NCI-H226 (cell line): ENCODE data around the gene SPOCK3.
"Not testable (repeated sequence)": the region's sequence is repeated elsewhere in the genome, so short reads cannot be mapped to it uniquely, and the experiment has no call there.

Experiments used
- DNase-seq: peaks from one replicate; pipeline ENCODE4 v3.0.0-alpha.2; 2015

SPOCK3 gene

DNA sequence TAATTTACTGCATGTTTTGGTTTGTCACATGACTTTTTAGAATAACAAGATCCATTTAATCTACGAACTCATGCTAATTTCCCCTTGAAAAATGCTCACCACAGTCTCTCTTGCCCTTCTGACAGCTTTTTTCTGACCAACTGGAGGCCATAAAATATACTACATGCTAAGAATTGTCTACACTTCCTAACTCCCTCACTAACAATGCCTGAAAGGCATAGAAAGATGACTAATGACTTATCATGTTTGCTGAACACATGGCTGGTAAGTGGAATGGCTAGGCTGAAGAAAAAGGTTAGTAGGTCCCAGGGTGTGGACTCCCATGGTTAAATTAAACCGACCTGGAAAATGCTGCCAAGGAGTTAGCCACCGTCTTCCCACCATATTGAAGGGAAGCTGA lies 309.9 kb downstream of the SPOCK3 start:
- DNase-seq: peak; percentile 49

DNA sequence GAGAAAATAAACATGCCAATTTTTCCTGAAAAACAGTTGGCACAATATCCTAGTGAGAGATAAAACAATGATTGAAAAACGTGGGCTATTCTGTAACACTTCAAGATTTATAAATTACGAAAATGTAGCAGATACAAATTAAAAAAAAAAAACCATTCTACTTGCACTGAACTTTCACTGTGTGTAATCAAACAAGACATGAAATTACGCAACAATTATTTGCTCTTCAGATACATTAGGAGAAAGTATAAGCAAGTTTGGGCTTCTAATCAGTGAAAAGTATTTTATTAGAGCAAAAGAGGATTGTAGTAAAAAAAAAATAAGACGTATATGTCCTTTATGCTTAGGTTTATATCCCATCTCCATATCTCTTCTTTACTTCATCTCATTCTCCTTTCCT lies 320.4 kb downstream of the SPOCK3 start:
- no peak for DNase-seq

DNA sequence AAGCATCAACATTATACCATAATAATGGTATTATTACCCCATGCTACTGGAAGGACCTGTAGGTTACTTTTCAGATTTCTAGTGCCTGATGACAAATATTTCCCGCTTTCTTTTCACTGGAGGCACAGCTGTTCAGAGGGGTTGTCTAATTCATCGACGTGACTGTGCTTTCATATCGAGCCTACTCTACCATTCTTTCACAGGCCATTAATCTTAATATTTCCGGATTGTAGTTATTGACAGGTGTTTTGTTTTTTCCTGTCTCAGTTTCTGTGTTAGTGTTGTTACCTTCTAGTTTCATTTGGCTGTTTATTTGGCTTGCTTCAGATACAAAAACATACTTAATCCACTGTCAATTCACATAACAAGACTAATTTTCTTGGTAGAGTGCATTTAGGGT lies 330.9 kb downstream of the SPOCK3 start:
- DNase-seq: no peak

DNA sequence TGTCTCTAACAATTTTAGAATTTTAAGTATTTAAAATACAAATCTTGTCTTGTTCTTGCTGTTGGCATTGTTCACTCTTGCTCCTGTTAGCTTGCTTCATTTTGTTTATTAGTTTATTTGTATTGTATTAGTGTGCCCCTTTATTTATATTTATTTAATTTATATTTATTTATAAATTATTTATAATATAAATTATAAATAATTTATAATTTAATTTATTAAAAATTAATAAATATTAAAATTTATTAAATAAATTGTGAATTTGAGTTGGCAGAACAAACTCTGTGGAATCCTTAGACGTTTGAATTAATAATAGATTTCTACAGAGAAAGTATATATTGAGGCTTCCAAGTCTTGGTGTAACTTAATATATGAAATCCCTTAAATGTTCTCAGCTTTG lies 331.4 kb downstream of the SPOCK3 start:
- no peak for DNase-seq

DNA sequence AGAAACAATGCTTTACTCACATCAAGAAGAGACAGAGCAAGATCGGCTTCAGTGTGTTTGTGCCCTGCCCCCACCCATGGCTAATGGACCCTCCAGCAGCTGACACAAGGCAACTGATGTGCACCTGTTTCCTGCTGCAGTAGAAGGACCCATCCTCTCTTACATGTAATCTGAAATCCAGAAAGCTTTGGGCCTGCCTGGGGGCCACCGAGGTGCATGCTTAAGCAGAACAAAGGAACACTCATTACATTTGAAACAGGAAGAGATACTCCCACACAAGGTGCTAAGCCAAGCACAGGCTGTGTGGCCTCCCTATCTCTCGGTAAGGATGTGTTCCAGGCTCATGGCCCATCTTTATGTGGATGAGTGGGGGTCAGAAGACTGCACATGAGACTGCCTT lies 338.0 kb downstream of the SPOCK3 start:
- peak; percentile 72 for DNase-seq

DNA sequence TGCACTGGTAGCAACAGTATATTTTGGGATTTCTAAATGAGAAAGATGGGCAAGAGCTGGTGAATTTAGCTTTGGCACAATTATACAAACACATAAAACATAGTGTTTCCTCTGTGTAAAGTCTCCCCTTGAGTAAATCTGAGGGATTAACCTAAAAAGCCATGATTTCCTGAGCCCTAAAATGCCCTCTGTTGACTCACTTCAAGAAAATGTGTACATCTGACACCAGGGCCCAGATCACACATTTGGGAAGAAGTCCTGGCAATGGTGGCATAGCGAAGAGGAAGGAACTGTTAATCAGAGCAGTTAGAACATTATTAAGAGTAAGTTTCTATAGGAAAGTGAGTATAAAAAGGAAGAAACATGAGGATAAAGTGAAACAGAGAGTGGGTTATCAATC lies 338.5 kb downstream of the SPOCK3 start:
- no peak for DNase-seq

DNA sequence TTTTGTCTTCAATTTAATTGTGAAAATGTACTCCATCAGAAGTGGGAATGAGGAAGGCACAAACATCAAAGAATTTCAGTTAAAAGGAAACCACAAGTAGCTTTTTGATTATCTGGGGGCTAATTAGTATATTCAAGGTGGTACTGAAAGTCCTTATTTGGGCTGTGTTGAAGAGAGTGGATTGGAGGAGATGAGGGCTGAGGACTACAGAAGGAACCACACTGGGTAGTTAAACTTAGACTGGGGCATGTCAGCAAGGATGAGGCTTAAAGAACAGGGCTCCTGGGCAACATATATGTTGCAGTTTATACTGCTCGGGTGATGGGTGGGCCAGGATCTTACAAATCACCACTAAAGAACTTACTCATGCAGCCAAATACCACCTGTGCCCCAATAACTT lies 346.8 kb downstream of the SPOCK3 start:
- DNase-seq: no peak

DNA sequence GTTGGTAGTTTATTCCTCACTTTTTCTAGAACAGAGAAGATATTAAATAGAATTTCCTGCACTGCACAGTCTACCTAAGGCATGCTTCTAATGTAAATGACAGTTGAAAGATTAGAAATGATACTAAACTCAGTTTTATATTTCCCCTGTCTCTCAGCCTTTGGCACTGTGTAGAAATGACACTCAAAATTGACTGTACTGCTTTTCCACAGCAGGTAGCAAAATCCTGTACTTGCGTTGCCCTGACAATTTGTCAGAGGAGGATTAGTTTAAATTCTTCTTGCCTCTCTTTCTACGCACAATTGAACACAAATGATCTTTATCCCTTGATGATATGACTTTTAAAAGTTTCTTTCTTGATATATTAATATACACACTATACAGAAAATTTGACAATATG lies 347.6 kb downstream of the SPOCK3 start:
- DNase-seq: no peak

DNA sequence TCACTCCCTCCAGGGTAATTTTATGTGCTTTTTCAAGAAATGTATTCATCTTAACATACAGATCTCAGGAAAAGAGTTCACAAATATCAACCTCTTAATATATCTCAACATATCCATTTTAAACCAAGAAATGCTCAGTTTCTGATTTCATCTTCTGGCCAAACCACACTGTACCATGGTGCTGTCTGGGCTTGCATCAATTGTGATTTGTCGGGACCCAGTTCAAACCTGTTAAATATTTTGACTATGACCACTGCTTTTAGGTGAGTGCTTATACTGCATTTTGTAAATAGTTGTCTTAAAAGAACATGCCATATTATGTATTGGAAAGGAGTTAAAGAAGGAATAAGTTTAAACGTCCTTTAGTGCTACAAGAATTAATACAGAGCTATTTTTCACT lies 352.1 kb downstream of the SPOCK3 start:
- DNase-seq: no peak

DNA sequence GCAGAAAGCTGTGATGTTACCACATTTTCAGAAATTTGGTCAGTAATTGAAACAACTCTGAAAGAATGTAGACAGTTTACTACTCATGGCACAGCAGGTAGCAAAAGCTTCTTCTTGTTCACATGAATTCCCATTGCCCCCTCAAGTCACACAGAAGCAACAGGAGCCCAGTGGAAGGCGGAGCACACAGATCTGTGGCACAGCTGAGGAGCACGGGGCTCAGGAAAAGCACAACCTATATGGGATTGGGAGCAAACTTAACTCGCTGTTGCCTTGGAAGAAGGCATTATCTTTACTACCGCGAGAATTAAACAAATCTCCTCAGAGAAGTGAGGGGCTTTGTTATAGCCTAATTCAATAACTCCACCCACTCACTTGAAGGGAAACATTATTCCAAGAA lies 358.5 kb downstream of the SPOCK3 start:
- DNase-seq: no peak

DNA sequence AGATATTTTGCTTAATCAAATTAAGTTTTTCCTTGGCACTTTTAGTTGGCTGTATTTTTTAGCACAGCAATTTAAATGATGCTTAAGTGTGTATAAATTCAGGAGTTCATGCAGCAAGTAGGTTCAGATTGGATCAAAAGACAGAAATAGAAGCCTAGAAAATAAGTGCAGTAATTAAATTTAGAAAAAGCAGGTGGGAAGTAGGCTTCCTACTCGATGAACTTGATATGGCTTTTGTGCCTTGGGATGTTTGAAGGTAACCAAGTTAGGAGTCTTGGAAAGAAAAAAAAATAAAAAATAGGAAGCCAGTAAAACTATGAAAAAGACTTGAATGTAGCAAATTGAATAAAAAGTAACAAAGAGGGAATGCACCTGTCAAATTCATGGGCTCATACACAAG lies 372.3 kb downstream of the SPOCK3 start:
- DNase-seq: no peak

DNA sequence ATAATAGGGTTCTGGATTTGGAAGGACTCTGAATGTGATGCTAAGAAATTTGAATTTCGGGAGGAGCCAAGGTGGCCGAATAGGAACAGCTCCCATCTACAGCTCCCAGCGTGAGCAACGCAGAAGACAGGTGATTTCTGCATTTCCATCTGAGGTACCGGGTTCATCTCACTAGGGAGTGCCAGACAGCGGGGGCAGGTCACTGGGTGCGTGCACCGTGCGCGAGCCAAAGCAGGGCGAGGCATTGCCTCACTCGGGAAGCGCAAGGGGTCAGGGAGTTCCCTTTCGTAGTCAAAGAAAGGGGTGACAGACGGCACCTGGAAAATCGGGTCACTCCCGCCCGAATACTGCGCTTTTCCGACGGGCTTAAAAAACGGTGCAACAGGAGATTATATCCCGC lies 383.9 kb downstream of the SPOCK3 start:
- DNase-seq: not testable (repeated sequence)

DNA sequence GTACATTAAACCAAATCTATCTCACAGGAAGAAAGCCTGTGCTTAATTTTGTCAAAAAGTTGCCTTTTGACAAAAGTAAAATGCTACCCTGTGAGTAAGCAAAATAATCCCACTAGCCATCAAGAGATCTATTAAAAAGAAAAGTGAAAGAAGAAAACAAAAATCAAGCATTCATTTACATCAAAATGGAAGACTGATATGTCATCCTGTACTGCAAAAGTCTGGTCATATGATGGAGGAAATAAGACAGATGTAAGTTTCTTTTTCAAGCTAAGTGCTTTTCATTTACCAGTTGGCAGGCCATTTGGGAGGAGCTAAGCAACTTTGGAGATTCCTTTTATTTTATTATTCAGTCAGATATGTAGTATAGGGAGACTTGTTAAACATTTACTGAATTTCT lies 387.4 kb downstream of the SPOCK3 start:
- DNase-seq: no peak

DNA sequence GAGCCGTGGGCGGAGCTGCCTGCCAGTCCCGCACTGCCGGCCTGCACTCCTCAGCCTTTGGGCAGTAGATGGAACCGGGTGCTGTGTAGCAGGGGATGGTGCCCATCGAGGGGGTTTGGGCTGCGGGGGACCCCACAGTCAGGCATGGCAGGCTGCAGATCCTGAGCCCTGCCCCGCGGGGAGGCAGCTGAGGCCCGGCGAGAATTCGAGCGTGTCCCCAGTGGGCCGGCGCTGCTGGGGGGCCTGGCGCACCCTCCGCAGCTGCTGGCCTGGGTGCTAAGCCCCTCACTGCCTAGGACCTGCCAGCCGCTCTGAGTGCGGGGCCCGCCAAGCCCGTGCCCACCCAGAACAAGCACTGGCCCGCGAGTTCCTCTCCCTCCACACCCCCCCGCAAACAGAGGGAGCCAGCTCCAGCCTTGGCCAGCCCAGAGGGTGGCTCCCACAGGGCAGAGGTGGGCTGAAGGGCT lies 391.5 kb downstream of the SPOCK3 start:
- DNase-seq: no peak

DNA sequence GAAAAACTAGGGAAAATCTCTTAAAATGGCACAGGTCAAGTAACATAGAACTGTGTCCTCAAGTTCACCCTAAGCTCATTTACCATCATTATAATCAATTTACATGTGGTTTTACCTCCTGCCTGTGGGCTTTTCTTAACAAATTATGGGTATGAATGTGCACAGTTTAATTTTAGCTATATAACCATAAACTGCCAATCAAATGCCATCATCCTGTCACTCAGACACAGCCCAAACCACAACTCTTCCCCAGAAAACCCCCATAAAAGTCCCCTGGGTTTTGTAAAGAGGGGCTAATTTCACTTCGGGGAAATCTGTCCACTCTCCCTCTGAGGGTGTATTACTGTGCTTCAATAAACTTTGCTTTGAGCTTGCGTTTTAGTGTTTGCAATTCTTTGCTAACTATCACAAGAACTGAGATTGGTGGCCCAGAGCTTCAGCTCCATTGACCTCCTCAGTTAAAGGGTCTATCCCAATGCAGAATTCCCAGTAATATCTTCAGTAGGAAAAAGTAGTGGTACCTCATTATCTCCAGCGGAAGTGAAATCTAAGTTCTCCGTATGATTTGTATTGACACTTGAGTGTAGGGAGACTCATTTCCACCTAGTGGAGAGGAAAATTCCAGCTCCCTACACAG lies 394.6 kb downstream of the SPOCK3 start:
- no peak for DNase-seq

DNA sequence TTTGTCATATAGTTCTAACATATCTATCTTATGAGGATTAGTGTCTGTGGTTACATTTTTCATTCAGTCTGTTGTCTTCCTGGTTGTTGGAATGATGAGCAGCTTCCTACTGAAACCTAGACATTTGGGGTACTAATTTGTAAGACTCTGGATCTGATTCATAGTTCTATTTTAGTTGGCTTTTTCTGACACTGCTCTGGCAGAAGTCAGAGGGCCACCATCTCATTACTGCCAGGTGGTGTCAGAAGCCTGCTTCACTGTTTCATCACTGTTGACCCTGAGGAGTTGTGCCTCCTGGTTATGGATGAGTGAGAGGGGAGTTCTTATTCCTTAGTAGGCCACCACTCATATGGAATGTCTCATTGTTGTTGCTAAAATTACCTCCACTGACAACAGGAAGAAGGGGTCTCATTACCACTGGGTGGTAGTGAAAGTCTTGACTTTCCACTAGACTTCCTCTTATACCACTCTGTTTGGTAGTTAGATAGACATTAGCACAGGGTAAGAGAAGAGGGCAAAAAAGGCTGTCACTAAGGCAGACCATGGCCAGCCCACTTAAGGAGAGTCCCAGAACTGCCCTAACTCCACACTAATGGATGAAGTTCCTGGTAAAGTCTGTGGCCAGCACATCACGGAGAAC lies 395.2 kb downstream of the SPOCK3 start:
- DNase-seq: no peak

DNA sequence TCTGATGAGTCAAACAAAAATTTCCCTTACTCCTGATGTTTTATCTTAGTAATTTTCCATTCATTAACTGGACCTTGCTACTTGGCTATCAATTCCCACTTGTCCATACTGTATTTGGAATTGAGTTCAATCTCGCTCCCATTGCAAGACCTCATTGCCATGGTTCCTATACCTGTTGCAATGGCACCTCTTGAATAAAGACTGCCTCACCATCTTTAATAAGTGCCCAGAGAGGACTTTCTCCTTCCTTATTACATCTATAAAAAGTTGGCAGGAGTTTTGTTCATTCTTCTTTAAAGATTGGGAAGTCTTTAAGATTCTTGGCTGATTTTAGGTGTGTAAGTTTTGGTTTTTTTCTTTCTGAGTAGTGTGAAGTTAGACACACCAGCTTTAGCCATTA lies 397.4 kb downstream of the SPOCK3 start:
- DNase-seq: no peak

DNA sequence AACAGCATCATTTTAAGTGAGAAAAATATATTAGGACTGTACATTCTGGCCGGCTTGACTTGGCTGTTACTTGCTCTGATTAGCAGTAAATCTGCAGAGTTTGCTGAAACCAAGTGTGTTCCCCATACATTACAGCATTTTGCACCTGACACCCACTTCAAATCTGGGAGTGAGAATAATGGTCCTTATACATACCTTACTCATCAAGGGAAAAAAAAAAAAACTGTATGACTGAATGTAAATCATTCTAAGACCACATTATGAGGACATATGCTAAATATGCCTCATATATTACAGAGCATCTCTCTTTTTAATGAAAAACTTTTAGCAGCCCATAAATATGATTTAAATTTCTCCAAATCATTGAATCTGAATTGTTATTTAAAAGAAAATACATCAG lies 406.7 kb downstream of the SPOCK3 start:
- DNase-seq: no peak

DNA sequence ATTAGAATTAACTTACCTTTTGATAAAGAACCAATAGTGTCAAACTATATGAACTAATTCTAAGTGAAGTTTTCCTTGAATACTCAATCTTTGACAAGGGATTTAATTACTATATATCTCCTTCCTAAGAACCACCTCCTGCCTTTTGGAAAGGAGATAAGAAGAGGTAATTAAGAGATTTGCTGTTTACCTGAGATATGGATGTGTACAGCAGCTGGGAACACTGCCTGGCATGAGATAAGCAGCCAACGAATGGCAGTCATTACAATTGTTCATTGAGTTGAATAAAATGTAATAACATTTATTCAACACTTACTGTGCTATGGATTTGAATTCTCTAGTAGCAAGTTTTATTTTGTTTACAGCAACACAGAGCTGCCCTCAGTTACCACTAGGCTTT lies 407.1 kb downstream of the SPOCK3 start:
- no peak for DNase-seq

DNA sequence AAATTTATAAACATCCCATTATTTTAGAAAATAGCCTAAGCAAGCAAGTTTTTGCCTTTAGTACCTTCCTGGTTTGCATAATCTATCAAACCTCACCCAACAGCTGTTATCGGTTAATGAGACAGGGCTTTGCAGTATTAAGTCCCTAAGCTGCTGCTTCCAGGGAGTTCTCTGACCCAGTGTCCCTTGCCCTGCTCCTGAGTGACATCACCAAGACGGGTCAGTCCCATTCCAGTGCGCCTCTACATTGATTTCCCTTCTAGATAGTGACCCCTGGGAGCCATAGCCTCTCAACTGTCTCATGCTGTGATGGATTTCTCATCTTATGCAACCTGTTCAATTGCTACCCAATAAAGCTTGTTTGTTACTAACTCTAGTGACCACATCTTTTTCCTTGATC lies 410.4 kb downstream of the SPOCK3 start:
- no peak for DNase-seq

DNA sequence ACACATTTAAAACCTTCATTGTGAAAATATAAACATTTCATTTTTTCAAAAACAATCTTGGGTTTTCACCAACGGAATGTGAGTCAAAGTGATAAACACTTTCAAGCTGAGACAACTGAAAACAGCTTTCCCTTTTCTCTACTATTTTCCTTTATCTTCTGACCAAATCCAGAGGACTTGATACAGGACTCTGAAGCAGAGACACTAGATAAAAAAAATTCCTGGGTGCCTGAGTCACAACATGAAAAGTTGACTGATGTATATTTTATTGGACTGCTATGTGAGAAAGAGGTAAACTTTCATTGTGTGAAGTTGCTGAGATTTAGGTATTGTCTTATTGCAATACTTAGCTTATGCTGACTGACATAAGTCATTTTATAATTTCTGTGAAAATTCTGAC lies 411.2 kb downstream of the SPOCK3 start:
- DNase-seq: peak; percentile 77

DNA sequence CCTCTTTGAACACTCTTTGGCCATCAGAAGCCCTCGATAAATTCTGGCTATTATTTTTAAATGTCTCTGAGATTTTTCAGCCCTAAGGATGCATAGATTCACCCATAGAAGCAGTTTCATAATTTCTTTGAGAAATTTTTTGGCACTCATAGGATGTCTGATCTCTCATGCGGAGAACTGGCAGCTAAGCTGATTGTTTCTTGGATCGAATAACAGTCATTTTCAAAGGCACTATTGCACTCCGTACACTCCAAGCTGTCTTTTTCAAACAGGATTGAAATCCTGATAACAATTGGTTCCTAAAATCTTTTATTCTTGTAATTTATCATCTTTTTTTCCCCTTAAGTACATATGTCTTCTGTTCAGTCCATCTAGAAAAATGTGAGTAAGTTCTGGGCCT lies 411.9 kb downstream of the SPOCK3 start:
- no peak for DNase-seq

DNA sequence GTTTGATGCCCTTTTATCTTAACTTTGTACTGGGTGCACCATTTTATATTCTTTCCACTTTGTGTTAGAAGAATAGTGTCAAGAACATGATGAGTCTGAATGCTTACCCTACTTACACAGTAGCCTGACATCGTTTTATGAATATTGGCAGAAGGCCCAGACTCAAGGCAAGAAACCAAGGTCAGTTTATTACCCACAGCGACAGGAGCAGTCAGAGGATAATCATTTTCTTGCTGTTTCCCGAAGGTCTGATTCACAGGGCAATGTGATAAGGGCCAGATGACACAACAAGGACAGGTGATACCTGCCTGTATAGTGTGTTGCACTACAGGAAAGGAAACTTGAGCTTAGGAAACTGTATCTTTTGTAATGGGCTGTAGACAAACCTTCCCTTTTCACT lies 417.4 kb downstream of the SPOCK3 start:
- peak; percentile 71 for DNase-seq

DNA sequence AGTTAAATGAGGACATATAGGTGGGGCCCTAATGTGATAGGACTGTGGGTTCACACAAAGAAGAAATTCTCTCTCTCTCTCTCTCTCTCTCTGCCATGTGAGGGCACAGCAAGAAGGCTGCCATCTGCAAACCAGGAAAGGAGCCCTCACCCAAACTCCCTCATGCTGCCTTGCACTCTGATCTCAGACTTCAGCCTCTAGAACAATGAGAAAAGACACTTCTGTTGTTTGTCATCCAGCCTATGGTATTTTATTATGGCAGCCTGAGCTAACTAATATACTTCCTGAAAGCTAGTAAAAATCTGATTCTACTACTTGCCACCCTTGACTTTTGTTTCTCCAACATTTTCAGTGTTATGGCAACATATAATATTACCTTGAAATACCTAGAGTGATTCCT lies 425.9 kb downstream of the SPOCK3 start:
- no peak for DNase-seq

DNA sequence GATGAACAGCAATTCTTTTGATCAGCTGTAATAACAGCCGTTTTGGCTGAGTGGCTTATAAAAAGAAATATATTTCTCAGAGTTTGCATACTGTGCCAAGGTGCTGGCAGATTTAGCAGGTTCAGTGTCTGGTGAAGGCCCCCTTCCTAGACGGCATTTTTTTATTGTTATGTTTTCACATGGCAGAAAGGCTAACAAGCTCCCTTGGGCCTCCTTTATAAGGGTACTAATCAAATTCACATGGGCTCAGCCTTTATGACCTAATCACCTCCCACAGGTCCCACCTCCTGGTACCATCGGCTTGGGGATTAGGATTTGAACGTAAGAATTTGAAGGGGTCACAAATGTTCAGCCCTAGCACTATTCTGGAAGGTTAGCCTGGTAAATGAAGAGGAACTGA lies 431.9 kb downstream of the SPOCK3 start:
- no peak for DNase-seq
